HepG2 (cell line): ENCODE data around the gene ALK. TPM values are rescaled to one million over a fixed set of nuclear protein-coding genes. Genes with fewer than 3 reads are reported as not detected.

Source experiments
- ATAC-seq: fragments of 200-7000 bp; cut with Tn5 transposase; 3 replicates; pipeline ENCODE4 v1.9.1; 2020; ENCODE audit warnings: mild to moderate bottlenecking, moderate library complexity
- BruUV-seq: library from RNA; stranded (reverse); fragments of 400-500 nt; replicated peaks from 2 replicates; lab custom pipeline; 2021; lab: Mats Ljungman, UMichigan
- CTCF ChIA-PET: fragments of 300-600 bp; formaldehyde crosslinking; extraction: SDS; loops from one replicate; lab custom pipeline; 2021; ENCODE audit warnings: low total read pairs, inconsistent platforms, low intra/inter-chr PET ratio; lab: Yijun Ruan, JAX
- POLR2A ChIA-PET: fragments of 350-600 bp; sonication (Branson Sonifier 250); formaldehyde crosslinking; loops from one replicate; lab custom pipeline; 2020; ENCODE audit warnings: antibody characterized with exemption, inconsistent platforms; lab: Yijun Ruan, JAX
- DNase-seq: peaks from one replicate; pipeline ENCODE4 v3.0.0-alpha.2; 2015; ENCODE audit warnings: low spot score
- FAIRE-seq: peaks from 3 replicates; lab custom pipeline; 2011; peaks lifted over from hg19 to GRCh38; lab: Jason Lieb, UNC
- H2AFZ ChIP-seq: one replicate; pipeline ENCODE4 v1.6.1; 2011; ENCODE audit warnings: low read length, inconsistent platforms
- H3K27ac ChIP-seq: fragments of 300-600 bp; 3 replicates; pipeline ENCODE4 v1.8.0; 2011; ENCODE audit warnings: mixed run types, mild to moderate bottlenecking, mixed read lengths, low read length, inconsistent platforms; ENCODE audit not compliant: insufficient read depth; ENCODE audit errors: extremely low read length
- H3K27me3 ChIP-seq, 2 experiments: fragments of 200-600 bp in 1 of 2; 2 replicates in 1 of 2; 3 replicates in 1 of 2; pipeline versions ENCODE4 v1.6.0 to v1.8.0; 2011; ENCODE audit warnings: low read length in 2 of 2, mild to moderate bottlenecking in 2 of 2, moderate library complexity in 2 of 2, inconsistent platforms in 1 of 2; ENCODE audit not compliant: insufficient read depth in 2 of 2, control insufficient read depth in 1 of 2
- H3K36me3 ChIP-seq, 2 experiments: fragments of 200-600 bp in 1 of 2; replicated peaks in 1 of 2; 2 replicates in 1 of 2; 3 replicates in 1 of 2; pipeline versions ENCODE4 v1.5.1 to v1.8.0; 2011; ENCODE audit warnings: low read length in 2 of 2, inconsistent platforms in 1 of 2; ENCODE audit not compliant: insufficient read depth in 2 of 2, control insufficient read depth in 1 of 2
- H3K4me1 ChIP-seq: 2 replicates; pipeline ENCODE4 v1.5.1; 2012; ENCODE audit warnings: low read length, inconsistent platforms; ENCODE audit not compliant: insufficient read depth
- H3K4me2 ChIP-seq: 2 replicates; pipeline ENCODE4 v1.6.0; 2011; ENCODE audit warnings: low read depth, low read length, inconsistent platforms
- H3K4me3 ChIP-seq, 3 experiments: fragments of 200-600 bp in 1 of 3; sonication (generic), shearing (Covaris generic) in 1 of 3; replicated peaks in 1 of 3; 2 replicates each; pipeline ENCODE4 v1.5.1; 2011 to 2016; ENCODE audit warnings: low read length in 3 of 3, inconsistent platforms in 2 of 3, low read depth in 2 of 3, mild to moderate bottlenecking in 2 of 3, control low read depth in 1 of 3, mixed read lengths in 1 of 3; ENCODE audit not compliant: insufficient read depth in 1 of 3
- H3K79me2 ChIP-seq: one replicate; pipeline ENCODE4 v1.6.1; 2011; ENCODE audit warnings: low read length, inconsistent platforms; ENCODE audit not compliant: insufficient read depth
- H3K9ac ChIP-seq: 2 replicates; pipeline ENCODE4 v1.6.0; 2011; ENCODE audit warnings: mild to moderate bottlenecking, low read depth, low read length, inconsistent platforms; ENCODE audit not compliant: insufficient read depth
- H3K9me3 ChIP-seq: 2 replicates; pipeline ENCODE4 v1.5.1; 2012; ENCODE audit warnings: mild to moderate bottlenecking, low read length
- H4K20me1 ChIP-seq: 2 replicates; pipeline ENCODE4 v1.6.0; 2011; ENCODE audit warnings: inconsistent platforms, mild to moderate bottlenecking, low read length, moderate library complexity; ENCODE audit not compliant: insufficient read depth
- FOXA1 ChIP-seq, 2 experiments: fragments of 450-650 bp in 1 of 2; sonication (generic) in 1 of 2; formaldehyde crosslinking in 1 of 2; IDR thresholded peaks; 2 replicates each; pipeline versions ENCODE4 v1.4.0 to v1.6.1; 2016 to 2020; ENCODE audit warnings: missing genetic modification reagents in 1 of 2
- NFATC3 ChIP-seq: sonication (generic); formaldehyde crosslinking; IDR thresholded peaks from 2 replicates; pipeline ENCODE4 v1.5.1; 2020; ENCODE audit warnings: mild to moderate bottlenecking, missing genetic modification reagents
- NR2C2 ChIP-seq: sonication (generic); formaldehyde crosslinking; IDR thresholded peaks from 2 replicates; pipeline ENCODE4 v1.4.0; 2020; ENCODE audit warnings: missing genetic modification reagents, mild to moderate bottlenecking, moderate library complexity, borderline replicate concordance
- PATZ1 ChIP-seq: sonication (generic); formaldehyde crosslinking; IDR thresholded peaks from 2 replicates; pipeline ENCODE4 v1.4.0; 2020; ENCODE audit warnings: missing genetic modification reagents
- STAT6 ChIP-seq: sonication (generic); formaldehyde crosslinking; IDR thresholded peaks from 2 replicates; pipeline ENCODE4 v1.4.0; 2020; ENCODE audit warnings: missing genetic modification reagents, mild to moderate bottlenecking, borderline replicate concordance
- TBX3 ChIP-seq: fragments of 450-650 bp; IDR thresholded peaks from 2 replicates; pipeline ENCODE4 v1.6.1; 2017; ENCODE audit warnings: antibody characterized with exemption, mild to moderate bottlenecking, inconsistent platforms, borderline replicate concordance
- ZFYVE20 ChIP-seq: sonication (generic); formaldehyde crosslinking; IDR thresholded peaks from 2 replicates; pipeline ENCODE4 v1.8.0; 2023; ENCODE audit warnings: low read depth, mild to moderate bottlenecking, moderate library complexity, missing genetic modification reagents, borderline replicate concordance
- ZNF572 ChIP-seq: sonication (generic); formaldehyde crosslinking; IDR thresholded peaks from 2 replicates; pipeline ENCODE4 v1.5.1; 2020; ENCODE audit warnings: mild to moderate bottlenecking, missing genetic modification reagents
- WGBS: methylation state at CpG from one replicate; pipeline ENCODE4 v1.1.6; 2017; ENCODE audit warnings: low lambda C conversion rate; 5-methylcytosine and 5-hydroxymethylcytosine counted together
- in situ Hi-C: cut with HindIII; loops from 2 replicates; pipeline ENCODE4 v1.10.0; 2017; ENCODE audit warnings: low pct_unique_long_range_greater_than_20kb; ENCODE audit not compliant: extremely low pct_ligation_motif_present
- intact Hi-C: fragments of 100-400 bp; cut with micrococcal nuclease; formaldehyde crosslinking; loops from one replicate; pipeline ENCODE4 v1.10.0; 2022; ENCODE audit not compliant: unreplicated experiment
- polyA plus RNA-seq, 8 experiments: library from polyadenylated mRNA; depleted of rRNA in 3 of 8; stranded (reverse) in 7 of 8; unstranded in 1 of 8; fragments of >200 nt; fragmentation: Illumina TruSeq in 4 of 8; extraction: Trizol in 4 of 8; gene quantifications; 2 replicates each; pipeline versions ENCODE4 v1.2.1 to v1.2.3, GENCODE V29; 2011 to 2016; ENCODE audit warnings: low read depth in 4 of 8, missing spikeins in 1 of 8, mixed read lengths in 1 of 8; ENCODE audit not compliant: insufficient read depth in 1 of 8
- total RNA-seq, 5 experiments: library from RNA; depleted of rRNA; stranded (reverse); fragments of >200 nt; fragmentation: Illumina TruSeq; extraction: Trizol; gene quantifications; 2 replicates each; pipeline ENCODE4 v1.2.3, GENCODE V29; 2016; ENCODE audit warnings: low read depth in 1 of 5

The ALK gene
- total and polyA plus RNA-seq, 2 of the 13 experiments (the other 11 are each of a cell fraction or from before 2014, with no cell fraction given), result not detected

DNA sequence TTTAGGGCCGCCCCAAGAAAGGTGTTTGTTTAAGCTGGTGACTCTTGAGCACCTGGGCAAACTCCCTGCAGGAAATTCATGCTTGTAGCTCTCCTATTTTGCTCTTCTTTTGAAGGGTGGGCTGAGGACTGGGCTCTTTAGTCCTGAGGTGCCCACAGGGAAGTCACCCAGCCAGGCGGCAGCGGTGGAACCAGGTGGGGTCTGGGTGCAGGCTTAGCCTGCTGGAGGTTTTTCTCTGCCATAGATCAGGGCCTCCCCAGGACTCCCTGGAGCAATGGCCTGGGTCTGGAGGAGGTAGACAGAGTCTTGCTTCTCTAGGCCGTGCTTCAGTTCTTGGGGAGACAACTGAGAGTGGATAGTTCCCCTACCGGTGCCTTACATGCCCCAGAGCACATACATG, 706.3 kb downstream of the ALK start:
- DNase-seq (no peak), FAIRE-seq (no peak), ATAC-seq (no peak)
- Histone ChIP-seq H3K4me2 (no peak overlapping the region), H3K79me2 (no peaks in the 10 kb centered on the region), H3K36me3 (no peaks in the 10 kb centered on the region; a peak in 1 of 5 replicates), H4K20me1 (no peaks in the 10 kb centered on the region), H3K27me3 (peaks cover 0 to 17% of the 10 kb centered on the region in 2 experiments; a peak in 3 of 5 replicates), H2AFZ (no peak overlapping the region), H3K27ac (no peak overlapping the region), H3K9ac (no peak overlapping the region), H3K9me3 (no peaks in the 10 kb centered on the region), H3K4me1 (no peaks in the 10 kb centered on the region), H3K4me3 (no peak overlapping the region)
- intact Hi-C loops, result no loop called here
- ChIA-PET CTCF (no interaction called here), POLR2A (no interaction called here)
- in situ Hi-C loops, result loop anchor here (10.0 kb wide), 2 partner anchors 630 to 860 kb away; no protein-coding TSS in a partner anchor
- no TSS peak for BruUV-seq
- WGBS, result 7% methylated on average over 3 of the region's 5 CpGs
- TF ChIP-seq NR2C2 (CRISPR knock-in tag) (no peak), ZNF572 (no peak), PATZ1 (CRISPR knock-in tag) (no peak), ZFYVE20 (CRISPR knock-in tag) (no peak), NFATC3 (CRISPR knock-in tag) (no peak), FOXA1 (IDR thresholded peaks at IDR 0.05) (no peak), FOXA1 (CRISPR knock-in tag; IDR thresholded peaks at IDR 0.05) (no peak), STAT6 (no peak), TBX3 (no peak)
